T-helper 17 cell (primary cell): ENCODE measurements around the gene IL4R. TPM values are rescaled to one million over a fixed set of nuclear protein-coding genes. Genes with fewer than 3 reads are reported as not detected.

Experiments
- ATAC-seq: fragments of 150-1000 bp; cut with Tn5 transposase; 2 replicates; pipeline ENCODE4 v1.10.0; 2021; ENCODE audit warnings: mild to moderate bottlenecking, moderate library complexity
- DNase-seq, 3 donors: peaks; one replicate each; pipeline versions ENCODE4 v3.0.0 to v3.0.0-alpha.2; 2020 to 2021
- H3K9me3 ChIP-seq: one replicate; pipeline ENCODE4 v1.7.0; 2013; ENCODE audit warnings: low read length, mild to moderate bottlenecking; ENCODE audit not compliant: control insufficient read depth, poor library complexity, severe bottlenecking
- H3K27ac Mint-ChIP-seq: one replicate; pipeline ENCODE4 v1.8.0; 2022; ENCODE audit warnings: mild to moderate bottlenecking, moderate library complexity, mixed read lengths
- H3K27me3 Mint-ChIP-seq: one replicate; pipeline ENCODE4 v1.8.0; 2022; ENCODE audit warnings: mixed read lengths
- H3K36me3 Mint-ChIP-seq: one replicate; pipeline ENCODE4 v1.8.0; 2022; ENCODE audit warnings: low read depth, mixed read lengths
- H3K4me1 Mint-ChIP-seq: one replicate; pipeline ENCODE4 v1.8.0; 2022; ENCODE audit warnings: mild to moderate bottlenecking, mixed read lengths
- H3K4me3 Mint-ChIP-seq: one replicate; pipeline ENCODE4 v1.8.0; 2022; ENCODE audit warnings: mild to moderate bottlenecking, moderate library complexity, mixed read lengths
- total RNA-seq, 4 donors: library from RNA in 2 of 4; stranded (reverse) in 2 of 4; gene quantifications; one replicate each; pipeline ENCODE4 v1.2.3 and lab custom pipeline; 2022 to 2026

Gene IL4R
- total RNA-seq, 2 donors from 2014 or later: 156 to 173 TPM

- DNase-seq (no peak), ATAC-seq (no peak)
- no peak overlapping the region for H3K27ac Mint-ChIP-seq
- H3K4me3 Mint-ChIP-seq: peak overlapping the region; percentile 7
- H3K27me3 Mint-ChIP-seq: no peaks in the 10 kb centered on the region
- H3K4me1 Mint-ChIP-seq: peaks cover 4% of the 10 kb centered on the region
- no peaks in the 10 kb centered on the region for H3K36me3 Mint-ChIP-seq
- no peaks in the 10 kb centered on the region for H3K9me3 ChIP-seq
Observed at GRCh38 chr16:27298132-27298531, 15.6 kb upstream of the IL4R start.

DNA sequence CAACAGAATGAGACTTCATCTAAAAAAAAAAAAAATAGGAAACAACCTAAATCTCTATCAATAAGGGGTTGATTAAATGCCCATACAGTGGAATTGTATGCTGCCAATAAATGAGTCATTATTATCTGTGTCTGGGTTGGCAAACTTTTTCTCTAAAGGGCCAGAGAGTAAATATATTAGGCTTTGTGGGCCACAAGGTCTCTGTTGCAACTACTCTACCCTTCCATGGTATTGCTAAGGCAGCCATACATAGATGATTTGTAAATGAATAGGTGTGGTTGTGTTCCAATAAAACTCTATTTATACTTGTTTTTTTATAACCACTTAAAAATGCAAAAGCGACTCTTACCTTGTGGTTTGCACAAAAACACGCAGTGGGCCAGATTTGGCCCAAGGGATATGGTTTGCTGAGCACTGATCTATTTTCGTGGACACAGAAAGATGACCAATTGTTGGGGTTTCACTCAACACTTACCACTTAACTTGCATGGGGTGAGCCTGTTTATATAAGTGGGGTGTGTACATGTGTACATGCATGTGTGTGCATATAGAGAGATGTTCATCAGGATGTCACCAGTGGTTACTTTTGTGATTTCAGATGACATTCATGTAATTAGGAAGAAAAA, 12.4 kb upstream of the IL4R start:
- ATAC-seq (no peak), DNase-seq (no peak)
- Mint-ChIP-seq H3K4me3 (no peak overlapping the region), H3K27ac (no peak overlapping the region), H3K4me1 (peaks cover 4% of the 10 kb centered on the region), H3K36me3 (peaks cover 2% of the 10 kb centered on the region), H3K27me3 (no peaks in the 10 kb centered on the region)
- H3K9me3 ChIP-seq: no peaks in the 10 kb centered on the region

DNA sequence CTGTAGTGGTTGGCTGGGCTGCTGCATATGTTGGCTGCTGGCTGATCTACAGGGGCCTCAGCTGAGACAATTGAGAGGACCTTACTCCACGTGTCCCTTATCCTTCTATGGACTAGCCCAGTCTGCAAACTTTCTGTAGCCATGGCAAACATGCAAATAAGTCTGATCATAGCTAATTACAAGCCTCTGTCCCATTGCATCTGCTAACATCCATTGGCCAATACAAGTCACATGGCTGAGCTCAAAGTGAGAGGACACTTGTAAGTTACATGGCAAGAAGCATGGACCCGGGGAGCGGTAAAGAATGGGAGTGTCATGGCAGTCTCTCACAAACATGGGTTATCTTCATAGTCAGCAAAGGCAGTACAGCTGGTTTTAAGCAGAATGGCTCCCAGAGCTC, 11.6 kb upstream of the IL4R start:
- no peak for DNase-seq
- H3K27ac Mint-ChIP-seq: no peak overlapping the region
- no peak for ATAC-seq
- H3K4me1 Mint-ChIP-seq: peaks cover 4% of the 10 kb centered on the region
- no peaks in the 10 kb centered on the region for H3K27me3 Mint-ChIP-seq
- no peak overlapping the region for H3K4me3 Mint-ChIP-seq
- H3K36me3 Mint-ChIP-seq: peaks cover 2% of the 10 kb centered on the region
- no peaks in the 10 kb centered on the region for H3K9me3 ChIP-seq

DNA sequence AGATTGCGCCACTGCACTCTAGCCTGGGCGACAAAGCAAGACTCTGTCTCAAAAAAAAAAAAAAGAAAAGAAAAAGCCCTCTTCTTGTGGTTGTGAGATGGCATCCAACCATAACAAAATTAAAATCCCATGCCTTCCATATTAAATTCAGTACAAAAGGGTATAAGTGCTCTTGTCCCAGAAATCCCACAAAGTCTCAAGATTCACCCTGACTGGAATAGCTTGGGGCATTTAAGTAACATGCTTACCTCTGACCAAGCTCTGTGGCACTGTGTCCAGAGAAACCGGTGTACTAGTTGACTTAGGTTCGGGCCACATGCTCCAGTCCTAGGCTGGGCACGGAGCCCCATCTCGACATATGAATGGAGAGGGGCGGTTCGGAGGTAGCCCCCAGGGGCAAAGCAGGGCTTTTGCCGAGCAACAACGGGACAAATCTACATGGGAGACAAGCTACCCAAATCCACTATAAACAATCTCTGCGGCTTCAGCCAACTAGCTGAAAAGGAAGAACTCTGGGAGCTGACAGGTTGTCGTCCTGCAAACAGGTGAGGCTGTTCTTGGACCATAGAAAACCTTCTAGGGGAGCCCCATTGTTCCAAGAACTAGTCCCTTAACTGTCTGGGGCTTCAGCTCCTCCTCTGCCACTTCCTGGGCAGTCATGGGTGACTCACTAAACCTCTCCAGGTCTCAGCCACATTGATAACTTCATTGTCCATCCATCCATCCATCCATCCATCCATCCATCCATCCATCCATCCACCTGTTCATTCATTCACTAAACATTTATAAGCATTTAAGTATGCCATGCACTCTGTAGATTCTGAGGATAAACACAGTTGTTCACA, 10.3 kb upstream of the IL4R start:
- H3K4me1 Mint-ChIP-seq: peaks cover 4% of the 10 kb centered on the region
- H3K27ac Mint-ChIP-seq: no peak overlapping the region

GRCh38 chr16:27304102-27304501, 9.7 kb upstream of the IL4R start:
- H3K4me1 Mint-ChIP-seq: peaks cover 3% of the 10 kb centered on the region
- no peak for ATAC-seq
- no peak for DNase-seq
- no peak overlapping the region for H3K4me3 Mint-ChIP-seq
- H3K9me3 ChIP-seq: no peaks in the 10 kb centered on the region
- H3K27me3 Mint-ChIP-seq: no peaks in the 10 kb centered on the region
- no peak overlapping the region for H3K27ac Mint-ChIP-seq
- H3K36me3 Mint-ChIP-seq: peaks cover 2% of the 10 kb centered on the region

More for the DNA sequence above, 10.3 kb upstream of the IL4R start:
- H3K36me3 Mint-ChIP-seq: peaks cover 2% of the 10 kb centered on the region
- H3K9me3 ChIP-seq: no peaks in the 10 kb centered on the region
- ATAC-seq: no peak
- H3K4me3 Mint-ChIP-seq: no peak overlapping the region
- no peak for DNase-seq
- H3K27me3 Mint-ChIP-seq: no peaks in the 10 kb centered on the region

GRCh38 chr16:27304881-27305745, 8.7 kb upstream of the IL4R start:
- no peaks in the 10 kb centered on the region for H3K9me3 ChIP-seq
- Mint-ChIP-seq H3K36me3 (peaks cover 2% of the 10 kb centered on the region), H3K27ac (no peak overlapping the region), H3K4me3 (no peak overlapping the region), H3K27me3 (no peaks in the 10 kb centered on the region), H3K4me1 (peaks cover 2% of the 10 kb centered on the region)
- no peak for DNase-seq
- no peak for ATAC-seq

DNA sequence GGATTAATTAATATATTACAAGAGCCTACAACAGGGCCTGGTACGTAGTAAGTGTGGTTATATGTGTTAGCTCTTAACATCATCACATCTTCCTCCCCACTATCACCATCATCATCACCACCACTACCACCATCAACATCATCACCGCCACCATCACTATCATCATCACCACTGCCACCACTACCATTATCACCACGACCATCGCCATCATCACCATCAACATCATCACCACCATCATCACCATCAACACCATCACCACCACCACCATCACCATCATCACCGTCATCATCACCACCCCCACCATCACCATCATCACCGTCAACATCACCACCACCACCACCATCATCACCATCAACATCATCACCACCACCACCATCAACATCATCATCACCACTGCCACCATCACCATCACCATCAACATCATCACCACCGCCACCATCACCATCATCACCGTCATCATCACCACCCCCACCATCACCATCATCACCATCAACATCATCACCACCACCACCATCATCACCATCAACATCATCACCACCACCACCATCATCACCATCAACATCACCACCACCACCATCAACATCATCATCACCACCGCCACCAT, 7.8 kb upstream of the IL4R start:
- no peak overlapping the region for H3K4me3 Mint-ChIP-seq
- no peaks in the 10 kb centered on the region for H3K9me3 ChIP-seq
- H3K36me3 Mint-ChIP-seq: peaks cover 2% of the 10 kb centered on the region
- H3K4me1 Mint-ChIP-seq: peaks cover 4% of the 10 kb centered on the region
- ATAC-seq (no peak), DNase-seq (no peak)
- no peak overlapping the region for H3K27ac Mint-ChIP-seq
- no peaks in the 10 kb centered on the region for H3K27me3 Mint-ChIP-seq

DNA sequence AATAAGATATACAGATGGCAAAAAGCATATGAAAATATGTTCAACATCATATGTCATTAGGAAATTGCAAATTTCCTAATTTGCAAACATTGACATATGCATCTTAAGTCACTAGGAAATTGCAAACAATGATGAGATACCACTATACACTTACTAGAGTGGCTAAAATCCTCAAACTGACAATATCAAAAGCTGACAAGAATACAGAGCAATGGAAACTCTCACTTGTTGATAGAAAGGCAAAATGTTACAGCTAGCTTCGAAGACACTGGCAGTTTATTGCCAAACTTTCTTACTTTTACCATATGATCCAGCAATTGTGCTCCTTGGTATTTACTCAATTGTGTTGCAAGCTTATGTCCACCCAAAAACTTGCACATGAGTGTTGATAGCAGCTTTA, 5.0 kb upstream of the IL4R start:
- Mint-ChIP-seq H3K4me1 (peaks cover 9% of the 10 kb centered on the region), H3K4me3 (no peak overlapping the region), H3K36me3 (peaks cover 2% of the 10 kb centered on the region), H3K27ac (no peak overlapping the region), H3K27me3 (no peaks in the 10 kb centered on the region)
- no peak for ATAC-seq
- no peak for DNase-seq
- no peaks in the 10 kb centered on the region for H3K9me3 ChIP-seq

GRCh38 chr16:27310576-27311447, 3.0 kb upstream of the IL4R start:
- Mint-ChIP-seq H3K36me3 (peaks cover 3% of the 10 kb centered on the region), H3K4me1 (peaks cover 18% of the 10 kb centered on the region), H3K4me3 (no peak overlapping the region), H3K27ac (peak overlapping the region; percentile 6), H3K27me3 (no peaks in the 10 kb centered on the region)
- H3K9me3 ChIP-seq: no peaks in the 10 kb centered on the region
- ATAC-seq (no peak), DNase-seq (no peak)

DNA sequence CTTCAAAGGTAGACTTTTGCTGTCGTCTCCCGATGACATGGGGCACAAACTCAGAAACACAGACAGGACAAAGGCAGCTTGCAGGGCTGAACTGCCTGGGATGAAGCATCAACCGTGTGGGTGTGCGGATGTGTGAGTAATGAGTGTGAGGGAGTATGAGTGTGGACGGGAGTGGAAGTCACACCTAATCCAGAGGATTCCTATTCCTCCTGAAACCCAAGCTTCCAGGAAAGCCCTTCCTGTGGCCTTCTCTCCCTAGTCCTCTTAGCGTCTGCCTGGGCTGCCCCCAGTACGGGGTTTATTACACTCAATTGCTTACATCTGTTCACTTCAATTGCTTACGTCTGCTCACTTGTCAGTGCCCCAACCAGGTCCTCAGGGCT, 2.3 kb upstream of the IL4R start:
- no peaks in the 10 kb centered on the region for H3K9me3 ChIP-seq
- peaks cover 3% of the 10 kb centered on the region for H3K36me3 Mint-ChIP-seq
- H3K27ac Mint-ChIP-seq: no peak overlapping the region
- DNase-seq (no peak), ATAC-seq (no peak)
- H3K4me1 Mint-ChIP-seq: peaks cover 24% of the 10 kb centered on the region
- H3K27me3 Mint-ChIP-seq: no peaks in the 10 kb centered on the region
- no peak overlapping the region for H3K4me3 Mint-ChIP-seq

DNA sequence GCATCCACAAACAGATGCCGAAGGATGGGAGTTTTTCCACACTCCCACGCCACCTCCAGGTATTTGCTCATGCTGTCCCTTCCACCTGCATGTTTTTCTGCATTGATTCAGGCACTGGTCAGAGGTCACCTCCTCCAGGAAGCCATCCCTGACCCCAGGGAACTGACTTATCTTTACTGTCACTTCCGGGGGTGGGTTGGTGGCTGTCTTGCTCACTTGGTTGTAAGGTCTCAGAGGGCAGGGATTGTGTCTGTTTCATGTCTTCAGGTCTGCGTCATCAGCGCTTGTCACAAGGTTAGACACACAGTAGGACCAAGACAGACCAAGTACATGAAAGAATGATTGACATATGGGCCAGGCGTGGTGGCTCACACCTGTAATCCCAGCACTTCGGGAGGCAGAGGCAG, 1.9 kb upstream of the IL4R start:
- H3K4me1 Mint-ChIP-seq: peaks cover 27% of the 10 kb centered on the region
- ATAC-seq (no peak), DNase-seq (no peak)
- H3K9me3 ChIP-seq: no peaks in the 10 kb centered on the region
- H3K4me3 Mint-ChIP-seq: no peak overlapping the region
- no peaks in the 10 kb centered on the region for H3K27me3 Mint-ChIP-seq
- H3K27ac Mint-ChIP-seq: peak overlapping the region; percentile 24
- peaks cover 3% of the 10 kb centered on the region for H3K36me3 Mint-ChIP-seq
